ENCODE data around the gene PPTC7. TPM values are rescaled to one million over a fixed set of nuclear protein-coding genes. Genes with fewer than 3 reads are reported as not detected.
"Not testable (repeated sequence)": the region's sequence is repeated elsewhere in the genome, so short reads cannot be mapped to it uniquely, and the experiment has no call there.

Gene PPTC7
- total RNA-seq, 1 donor from 2014 or later: 33.2 TPM

DNA sequence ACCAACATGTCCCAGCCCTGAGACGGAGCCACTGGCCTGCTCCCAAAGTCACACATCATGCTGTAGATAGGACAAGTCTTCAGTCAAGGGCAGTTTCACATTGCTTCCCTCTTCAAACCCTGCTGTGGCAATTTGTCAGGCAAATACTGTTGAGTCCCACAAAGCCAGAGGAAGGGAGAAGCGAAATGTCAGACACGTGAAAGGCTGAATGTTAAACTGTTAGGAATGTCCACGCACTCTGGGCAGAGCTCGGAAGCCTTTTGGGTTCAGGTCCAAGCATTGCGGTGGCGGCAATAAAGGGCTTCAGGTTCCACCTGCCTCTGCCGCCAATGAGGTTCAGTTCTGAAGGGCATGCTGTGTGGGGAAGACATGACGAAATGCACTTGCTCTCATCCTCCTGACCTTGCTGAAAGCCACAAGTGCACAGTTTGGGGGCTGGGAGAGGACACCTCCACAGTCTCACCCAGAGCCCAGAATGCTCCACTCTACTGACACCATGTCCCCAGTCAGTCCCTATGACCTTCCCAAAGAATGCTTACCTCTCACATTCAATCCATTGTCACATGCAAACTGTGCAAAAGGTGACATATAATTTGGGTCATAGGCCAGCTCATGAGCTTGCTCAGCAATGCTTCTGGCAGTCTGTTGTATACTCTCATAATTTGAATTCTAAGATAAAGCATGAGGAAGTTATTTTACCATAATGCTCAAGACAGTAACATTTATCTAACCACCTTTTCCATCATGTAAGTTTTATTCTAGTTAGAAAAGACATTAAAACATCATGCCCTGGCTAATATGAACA, 45.3 kb downstream of the PPTC7 start:
- intact Hi-C loops (cut with micrococcal nuclease): no loop called here

DNA sequence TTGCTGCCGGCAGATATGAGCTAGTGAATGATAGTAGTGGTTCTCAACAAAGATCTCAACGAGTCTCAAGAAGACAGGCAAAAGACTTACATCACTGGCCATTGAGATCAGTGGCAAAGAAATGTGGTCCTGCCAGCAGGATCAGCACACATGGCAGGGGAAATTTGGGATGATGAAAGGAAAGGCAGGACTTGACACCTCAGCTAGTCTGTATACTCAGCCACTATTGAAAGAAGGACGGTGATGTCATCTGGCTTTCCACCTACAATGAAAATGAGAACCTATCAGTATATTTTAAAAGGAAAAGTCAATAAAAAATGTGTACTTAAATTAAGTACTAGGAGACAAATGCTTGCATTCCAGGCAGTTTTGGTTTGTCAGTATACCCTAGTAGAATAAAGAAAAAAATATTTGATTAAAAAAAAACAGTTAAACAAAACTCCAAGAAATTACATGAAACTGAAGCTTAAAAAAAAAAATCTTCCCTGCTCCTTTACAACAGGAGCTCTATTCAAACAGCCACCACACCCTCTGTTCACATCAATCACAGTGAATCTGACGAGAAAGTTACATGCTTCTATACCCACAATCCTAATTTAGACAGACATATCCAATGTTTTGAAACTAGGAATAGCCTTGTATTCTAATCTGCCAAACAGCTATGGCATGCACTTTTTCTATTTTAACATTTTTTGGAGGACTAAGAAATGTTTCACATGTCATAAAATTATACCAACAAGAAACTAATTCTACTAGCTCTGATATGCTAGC, 46.1 kb downstream of the PPTC7 start:
- intact Hi-C loops (cut with micrococcal nuclease): no loop called here

- intact Hi-C loops (cut with micrococcal nuclease): no loop called here
These were observed 48.3 kb downstream of the PPTC7 start for GRCh38 chr12:110534811-110535210.

GRCh38 chr12:110533607-110534006, 49.5 kb downstream of the PPTC7 start:
- intact Hi-C loops (cut with micrococcal nuclease): no loop called here

DNA sequence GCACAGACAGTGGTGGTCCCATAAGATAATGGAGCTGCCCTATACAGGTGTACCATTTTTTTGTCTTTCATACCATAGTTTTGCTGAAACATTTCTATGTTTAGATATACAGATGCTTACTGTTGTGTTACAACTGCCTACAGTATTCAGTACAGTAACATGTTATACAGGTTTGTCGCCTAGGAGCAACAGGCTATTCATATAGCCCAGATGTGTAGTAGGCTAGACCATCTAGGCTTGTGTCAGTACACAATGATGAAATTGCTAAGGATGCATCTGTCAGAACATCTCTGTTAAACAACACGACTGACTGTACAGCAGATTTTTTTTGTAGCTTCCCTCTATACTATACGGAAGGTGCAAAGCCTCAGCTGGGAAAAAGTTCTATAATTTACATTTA, 50.5 kb downstream of the PPTC7 start:
- intact Hi-C loops (cut with micrococcal nuclease): no loop called here

DNA sequence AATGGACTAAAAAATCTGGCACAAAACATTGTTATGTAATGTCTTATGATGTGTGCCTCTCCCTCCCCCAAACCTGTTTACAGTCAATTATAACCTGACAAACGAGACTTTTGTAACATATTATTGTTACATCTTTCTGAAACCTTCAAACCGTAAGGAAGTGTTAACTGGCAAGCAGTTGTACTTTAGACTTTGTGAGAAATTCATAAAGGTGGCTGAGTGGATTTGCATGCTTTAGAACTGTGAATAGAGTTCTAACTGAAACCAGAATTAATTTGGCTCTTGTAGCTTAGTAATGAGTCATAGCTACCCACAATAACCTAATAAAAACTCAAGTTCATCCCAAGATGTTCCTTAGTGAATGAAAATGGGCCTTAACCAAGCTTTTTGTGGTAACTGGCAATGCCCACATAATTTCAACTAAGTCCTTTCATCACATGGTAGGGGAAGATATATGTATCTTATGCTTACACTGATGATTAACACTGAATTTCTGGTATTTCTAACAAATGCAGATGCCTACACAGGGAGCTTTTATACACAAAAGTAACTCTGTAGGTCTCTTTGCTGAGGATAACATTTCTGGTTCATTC, 51.3 kb downstream of the PPTC7 start:
- intact Hi-C loops (cut with micrococcal nuclease): no loop called here

- intact Hi-C loops (cut with micrococcal nuclease): no loop called here
These were observed 52.6 kb downstream of the PPTC7 start for GRCh38 chr12:110530511-110530910.

DNA sequence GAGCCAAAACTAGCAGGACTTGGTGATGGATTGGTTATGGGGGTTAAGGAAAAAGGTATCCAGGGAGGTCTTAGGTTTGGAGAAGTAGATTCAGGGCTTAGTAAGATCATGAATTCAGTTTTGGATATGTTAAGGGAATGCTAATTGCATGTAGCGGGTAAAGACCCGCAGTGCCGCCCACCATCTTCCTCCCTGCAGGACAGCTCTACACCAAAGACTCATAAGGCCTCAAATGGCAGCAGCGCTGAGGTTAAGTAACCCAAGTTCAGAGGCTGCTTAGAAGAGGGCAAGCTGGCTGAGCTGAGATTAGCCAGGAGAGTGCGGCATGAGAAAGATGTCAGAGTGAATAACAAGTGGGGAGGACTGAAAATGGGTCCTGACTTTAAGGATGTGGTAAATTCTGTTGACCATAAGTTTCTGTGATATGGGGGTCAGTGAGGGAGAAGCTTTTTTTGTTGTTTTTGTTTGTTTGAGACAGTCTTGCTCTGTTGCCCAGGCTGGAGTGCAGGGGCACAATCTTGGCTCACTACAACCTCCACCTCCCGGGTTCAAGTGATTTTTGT, 54.8 kb downstream of the PPTC7 start:
- intact Hi-C loops (cut with micrococcal nuclease): no loop called here

DNA sequence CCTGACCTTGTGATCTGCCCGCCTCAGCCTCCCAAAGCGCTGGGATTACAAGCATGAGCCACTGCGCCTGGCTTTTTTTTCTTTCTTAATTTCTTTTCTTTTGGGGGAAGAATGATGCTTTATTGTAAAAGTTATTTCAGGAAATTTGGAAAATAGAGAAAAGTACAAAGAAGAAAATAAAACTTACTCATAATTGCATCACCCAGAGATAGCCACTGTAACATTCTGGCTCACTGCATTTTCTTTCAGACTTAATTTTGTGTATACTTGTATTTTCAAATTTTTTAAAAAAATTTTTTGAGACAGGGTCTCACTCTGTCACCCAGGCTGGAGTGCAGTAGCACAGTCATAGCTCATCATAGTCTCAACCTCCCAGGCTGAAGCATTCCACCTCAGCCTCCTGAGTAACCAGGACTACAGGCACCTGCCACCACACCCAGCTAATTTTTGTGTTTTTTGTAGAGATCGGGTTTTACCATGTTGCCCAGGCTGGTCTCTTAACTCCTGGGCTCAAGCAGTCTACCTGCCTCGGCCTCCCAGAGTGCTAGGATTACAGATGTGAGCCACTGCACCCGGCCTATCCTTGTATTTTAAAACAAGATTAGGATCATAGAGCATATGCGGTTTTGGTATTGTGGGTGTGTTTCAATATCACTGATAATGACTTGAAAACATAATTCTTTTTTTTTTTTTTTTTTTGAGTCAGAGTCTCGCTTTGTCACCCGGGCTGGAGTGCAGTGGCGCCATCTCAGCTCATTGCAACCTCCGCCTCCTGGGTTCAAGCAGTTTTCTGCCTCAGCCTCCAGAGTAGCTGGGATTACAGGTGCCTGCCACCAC, 62.0 kb downstream of the PPTC7 start:
- intact Hi-C loops (cut with micrococcal nuclease): not testable (repeated sequence)

GRCh38 chr12:110518014-110518413, 65.1 kb downstream of the PPTC7 start:
- intact Hi-C loops (cut with micrococcal nuclease): not testable (repeated sequence)

GRCh38 chr12:110516995-110517394, 66.1 kb downstream of the PPTC7 start:
- intact Hi-C loops (cut with micrococcal nuclease): no loop called here

- intact Hi-C loops (cut with micrococcal nuclease): no loop called here
These were observed 68.8 kb downstream of the PPTC7 start for GRCh38 chr12:110514363-110514762.

DNA sequence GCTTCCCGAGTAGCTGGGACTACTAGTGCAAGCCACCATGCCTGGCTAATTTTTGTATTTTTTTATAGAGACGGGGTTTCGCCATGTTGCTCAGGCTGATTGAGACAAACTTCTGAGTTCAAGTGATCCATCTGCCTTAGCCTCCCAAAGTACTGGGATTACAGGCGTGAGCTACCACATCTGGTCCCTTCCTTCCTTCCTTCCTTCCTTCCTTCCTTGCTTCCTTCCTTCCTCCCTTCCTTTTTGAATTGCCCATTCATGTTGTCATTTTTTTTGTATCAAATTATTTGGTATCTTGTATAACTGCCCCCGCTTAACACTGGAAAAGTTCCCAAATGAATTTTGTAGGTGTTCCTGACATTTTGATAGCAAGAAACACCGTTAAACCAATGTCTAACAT, 69.3 kb downstream of the PPTC7 start:
- intact Hi-C loops (cut with micrococcal nuclease): no loop called here

DNA sequence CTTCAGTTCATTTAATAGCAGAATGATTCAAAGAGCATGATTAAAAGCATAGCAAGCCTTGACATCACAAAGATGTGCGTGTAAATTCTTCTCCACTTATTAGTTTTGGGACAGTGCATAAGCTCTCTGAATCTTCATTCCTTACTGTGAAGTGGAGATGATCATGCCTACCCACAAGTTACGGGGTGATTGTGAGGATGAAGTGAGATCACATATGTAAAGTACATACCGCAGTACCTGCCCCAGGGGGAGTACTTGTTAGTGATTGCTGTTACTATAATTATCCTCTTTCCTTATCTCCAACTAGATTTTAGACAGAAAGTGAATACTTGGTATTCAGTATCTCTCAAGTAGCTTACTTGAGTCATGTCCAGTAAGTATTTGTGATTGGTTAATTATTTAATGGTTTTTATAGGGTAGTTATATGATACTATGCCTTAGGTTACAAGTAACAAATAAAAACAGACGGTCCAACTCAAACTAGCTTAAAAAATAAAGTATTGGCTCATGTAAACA, 75.0 kb downstream of the PPTC7 start:
- intact Hi-C loops (cut with micrococcal nuclease): no loop called here

GRCh38 chr12:110505332-110505731, 77.8 kb downstream of the PPTC7 start:
- intact Hi-C loops (cut with micrococcal nuclease): no loop called here

- intact Hi-C loops (cut with micrococcal nuclease): loop anchor here (2.0 to 5.0 kb wide), 3 partner anchors 79 to 506 kb away; partner anchors contain the start of genes ANKRD13A, GIT2, PPTC7 and TCTN1
These were observed 79.7 kb downstream of the PPTC7 start for GRCh38 chr12:110503432-110503831.

DNA sequence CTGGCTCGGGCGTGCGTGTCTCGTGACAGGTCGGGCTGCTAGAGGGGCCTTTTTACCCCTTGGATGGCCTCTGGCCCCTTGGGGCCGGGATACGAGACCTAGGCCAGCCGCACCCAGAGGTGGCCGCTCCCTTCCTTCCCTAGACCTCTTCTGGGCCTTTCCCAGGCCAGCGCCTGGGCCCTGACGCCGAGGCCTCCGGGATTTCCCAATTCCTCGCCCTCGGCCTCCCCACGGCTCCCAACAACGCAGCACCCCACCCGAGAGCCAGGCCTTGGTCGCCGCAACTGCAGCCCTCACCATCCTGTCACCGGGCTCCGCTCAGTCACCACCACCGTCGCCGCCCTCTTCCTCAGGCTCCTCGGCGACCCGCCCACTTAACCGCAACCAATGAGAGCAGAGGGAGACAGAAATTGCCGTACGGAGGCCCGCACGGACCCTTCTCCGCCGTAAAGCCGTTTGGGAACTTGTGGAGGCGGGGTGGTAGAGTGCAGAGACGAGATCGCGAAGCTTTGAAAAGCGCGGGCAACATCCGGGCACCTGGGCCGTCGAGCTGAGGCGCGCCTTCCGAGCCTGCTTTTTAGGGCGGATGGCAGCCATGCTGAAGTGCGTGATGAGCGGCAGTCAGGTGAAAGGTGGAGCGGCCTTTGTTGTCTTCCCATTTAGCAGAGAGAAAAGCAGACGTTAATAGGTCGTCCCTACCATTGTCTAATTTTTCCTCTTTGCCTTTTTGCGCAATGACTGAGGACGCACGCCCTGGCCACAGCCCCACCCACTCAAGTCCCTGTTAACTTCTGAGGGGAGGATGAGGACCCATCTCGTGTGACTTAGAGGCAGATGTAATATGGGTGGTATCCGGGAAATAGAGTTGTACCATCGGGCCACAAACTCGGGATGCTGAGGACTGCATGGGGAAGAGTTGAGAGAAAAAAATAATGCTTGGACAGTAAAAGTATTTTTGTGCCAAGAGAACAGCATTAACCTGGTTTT, 81.1 kb downstream of the PPTC7 start, which contains the start of the genes RAD9B and VPS29:
Gene RAD9B, plus strand, starts transcription at position 580 of the 987 bp plus-strand sequence. Its CDS starts 7 bp downstream, at position 587.
Gene VPS29, minus strand, starts transcription at position 360 of the 987 bp plus-strand sequence. Its CDS starts 60 bp downstream, at position 300.
- intact Hi-C loops (cut with micrococcal nuclease): loop anchor here (1.0 to 5.0 kb wide), 6 partner anchors 34 to 505 kb away; partner anchors contain the start of genes ANAPC7, ANKRD13A, ARPC3 and FAM216A

- intact Hi-C loops (cut with micrococcal nuclease): loop anchor here (2.0 to 5.0 kb wide), 3 partner anchors 99 to 504 kb away; partner anchors contain the start of genes ANAPC7, ANKRD13A, GIT2 and TCTN1
These were observed 81.7 kb downstream of the PPTC7 start for GRCh38 chr12:110501399-110501751.

Measured in T-helper 2 cell treated with Interferon-gamma antibody and Interleukin-4, amounts not matched to agents 100 ng/mL and 5 ng/mL, for 36 hours (primary cell).